Measurements from ENCODE around the gene BRD1.

Gene BRD1

GRCh38 chr22:49740242-49740641, 87.4 kb downstream of the BRD1 start:
- CTCF ChIA-PET: no interaction called here
- POLR2A ChIA-PET: no interaction called here
- no peak for TF ChIP-seq CTCF (IDR thresholded peaks at IDR 0.05; ENCODE audit: insufficient read depth, low read length, missing control alignments)
- H3K4me3 ChIP-seq (ENCODE audit: low read depth, low read length): no peak overlapping the region
- no peak for DNase-seq (ENCODE audit: low read depth, low spot score)

GRCh38 chr22:49739138-49739537, 88.5 kb downstream of the BRD1 start:
- DNase-seq (ENCODE audit: low read depth, low spot score): no peak
- TF ChIP-seq CTCF (IDR thresholded peaks at IDR 0.05; ENCODE audit: insufficient read depth, low read length, missing control alignments): no peak
- ChIA-PET CTCF (no interaction called here), POLR2A (no interaction called here)
- no peak overlapping the region for H3K4me3 ChIP-seq (ENCODE audit: low read depth, low read length)

GRCh38 chr22:49738566-49738965, 89.1 kb downstream of the BRD1 start:
- ChIA-PET CTCF (no interaction called here), POLR2A (no interaction called here)
- TF ChIP-seq CTCF (IDR thresholded peaks at IDR 0.05; ENCODE audit: insufficient read depth, low read length, missing control alignments): no peak
- DNase-seq (ENCODE audit: low read depth, low spot score): no peak
- H3K4me3 ChIP-seq (ENCODE audit: low read depth, low read length): no peak overlapping the region

- ChIA-PET POLR2A (no interaction called here), CTCF (no interaction called here)
- DNase-seq (ENCODE audit: low read depth, low spot score): no peak
- no peak overlapping the region for H3K4me3 ChIP-seq (ENCODE audit: low read depth, low read length)
- no peak for TF ChIP-seq CTCF (IDR thresholded peaks at IDR 0.05; ENCODE audit: insufficient read depth, low read length, missing control alignments)
These were observed 89.7 kb downstream of the BRD1 start for GRCh38 chr22:49738006-49738405.

GRCh38 chr22:49737101-49737551, 90.5 kb downstream of the BRD1 start:
- TF ChIP-seq CTCF (IDR thresholded peaks at IDR 0.05; ENCODE audit: insufficient read depth, low read length, missing control alignments): no peak
- ChIA-PET CTCF (no interaction called here), POLR2A (no interaction called here)
- H3K4me3 ChIP-seq (ENCODE audit: low read depth, low read length): no peak overlapping the region
- DNase-seq (ENCODE audit: low read depth, low spot score): no peak

GRCh38 chr22:49736538-49736937, 91.1 kb downstream of the BRD1 start:
- no peak for DNase-seq (ENCODE audit: low read depth, low spot score)
- POLR2A ChIA-PET: no interaction called here
- TF ChIP-seq CTCF (IDR thresholded peaks at IDR 0.05; ENCODE audit: insufficient read depth, low read length, missing control alignments): no peak
- H3K4me3 ChIP-seq (ENCODE audit: low read depth, low read length): no peak overlapping the region
- CTCF ChIA-PET: no interaction called here
